AG10803 (cell line): Measurements from ENCODE around the gene FLNC.

Experiments
- DNase-seq: peaks from one replicate; pipeline ENCODE4 v3.0.0; 2010; ENCODE audit warnings: low read depth
- H3K4me3 ChIP-seq: 2 replicates; pipeline ENCODE4 v1.5.1; 2011; ENCODE audit warnings: mild to moderate bottlenecking, low read length, control low read depth
- TF ChIP-seq, protein P1 (sequence below): conservative IDR thresholded peaks from 2 replicates; pipeline ENCODE4 v1.5.1; 2011; ENCODE audit warnings: mild to moderate bottlenecking, low read length, control low read depth, inconsistent platforms

The FLNC gene

GRCh38 chr7:128804484-128804883 is 25.7 kb upstream of the FLNC start:
- TF ChIP-seq, protein P1, sequence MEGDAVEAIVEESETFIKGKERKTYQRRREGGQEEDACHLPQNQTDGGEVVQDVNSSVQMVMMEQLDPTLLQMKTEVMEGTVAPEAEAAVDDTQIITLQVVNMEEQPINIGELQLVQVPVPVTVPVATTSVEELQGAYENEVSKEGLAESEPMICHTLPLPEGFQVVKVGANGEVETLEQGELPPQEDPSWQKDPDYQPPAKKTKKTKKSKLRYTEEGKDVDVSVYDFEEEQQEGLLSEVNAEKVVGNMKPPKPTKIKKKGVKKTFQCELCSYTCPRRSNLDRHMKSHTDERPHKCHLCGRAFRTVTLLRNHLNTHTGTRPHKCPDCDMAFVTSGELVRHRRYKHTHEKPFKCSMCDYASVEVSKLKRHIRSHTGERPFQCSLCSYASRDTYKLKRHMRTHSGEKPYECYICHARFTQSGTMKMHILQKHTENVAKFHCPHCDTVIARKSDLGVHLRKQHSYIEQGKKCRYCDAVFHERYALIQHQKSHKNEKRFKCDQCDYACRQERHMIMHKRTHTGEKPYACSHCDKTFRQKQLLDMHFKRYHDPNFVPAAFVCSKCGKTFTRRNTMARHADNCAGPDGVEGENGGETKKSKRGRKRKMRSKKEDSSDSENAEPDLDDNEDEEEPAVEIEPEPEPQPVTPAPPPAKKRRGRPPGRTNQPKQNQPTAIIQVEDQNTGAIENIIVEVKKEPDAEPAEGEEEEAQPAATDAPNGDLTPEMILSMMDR, result no peak
- DNase-seq, result no peak
- no peak overlapping the region for H3K4me3 ChIP-seq

- H3K4me3 ChIP-seq, result no peak overlapping the region
- DNase-seq, result no peak
- TF ChIP-seq, protein P1, result no peak
Measured at GRCh38 chr7:128805225-128805624, 25.0 kb upstream of the FLNC start.

GRCh38 chr7:128807191-128807590 is 23.0 kb upstream of the FLNC start:
- no peak for DNase-seq
- TF ChIP-seq, protein P1, result no peak
- no peak overlapping the region for H3K4me3 ChIP-seq

DNA sequence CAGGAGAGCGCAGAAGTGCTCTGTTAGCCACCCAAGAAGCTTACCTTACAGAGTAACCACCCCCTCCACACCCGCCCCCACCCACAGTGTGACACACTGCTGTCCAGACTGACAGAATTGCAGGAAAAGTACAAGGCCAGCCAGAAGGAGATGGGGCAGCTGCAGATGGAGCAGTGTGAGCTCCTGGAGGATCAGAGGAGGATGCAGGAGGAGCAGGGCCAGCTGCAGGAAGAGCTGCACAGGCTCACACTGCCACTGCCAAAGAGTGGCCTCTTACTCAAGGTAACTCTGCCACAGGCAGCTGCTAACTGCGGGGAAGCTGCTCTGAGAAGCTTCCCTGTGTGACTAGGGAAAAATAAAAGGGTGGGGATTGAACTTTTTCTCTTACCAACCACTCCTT is 20.8 kb upstream of the FLNC start:
- TF ChIP-seq, protein P1, result no peak
- no peak overlapping the region for H3K4me3 ChIP-seq
- DNase-seq, result no peak

DNA sequence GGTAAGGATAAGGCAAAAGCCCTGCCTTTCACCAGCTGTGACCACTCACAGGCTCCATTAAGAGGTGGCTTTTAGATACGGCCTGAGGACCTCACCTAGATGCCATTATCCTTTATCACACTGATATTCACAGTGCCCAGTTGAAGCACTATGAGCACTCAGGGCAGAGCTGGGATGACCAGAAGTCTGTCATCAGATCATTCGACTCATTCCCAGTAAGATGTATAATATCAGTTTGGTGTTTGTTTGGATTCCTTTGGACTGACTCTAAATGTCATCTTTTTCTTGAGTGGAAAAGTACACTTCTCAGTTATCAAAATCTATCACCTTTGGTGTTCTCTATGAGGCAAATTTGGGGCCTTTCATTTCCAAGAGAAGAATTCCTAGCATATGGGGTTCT is 19.7 kb upstream of the FLNC start:
- no peak overlapping the region for H3K4me3 ChIP-seq
- no peak for DNase-seq
- TF ChIP-seq, protein P1, result no peak

DNA sequence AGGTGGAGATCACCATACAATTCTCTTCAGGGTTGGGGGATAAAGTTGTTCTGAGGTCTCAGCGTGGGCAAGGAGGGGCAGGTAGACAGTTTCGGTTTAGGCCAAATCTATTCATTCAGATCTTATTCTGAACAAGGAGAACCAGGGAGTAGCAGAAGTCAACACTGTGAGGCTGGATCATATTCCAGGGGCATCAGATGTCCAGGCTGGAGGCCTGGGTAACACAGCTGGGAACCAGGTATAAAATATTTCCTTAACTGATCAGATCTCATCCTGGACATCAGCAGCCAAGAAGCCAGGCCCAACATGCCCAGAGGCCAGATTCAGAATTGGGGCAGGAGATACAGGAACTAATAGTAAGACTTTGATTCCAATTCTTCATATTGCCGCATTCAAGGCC is 19.2 kb upstream of the FLNC start:
- TF ChIP-seq, protein P1, result no peak
- no peak for DNase-seq
- no peak overlapping the region for H3K4me3 ChIP-seq

DNA sequence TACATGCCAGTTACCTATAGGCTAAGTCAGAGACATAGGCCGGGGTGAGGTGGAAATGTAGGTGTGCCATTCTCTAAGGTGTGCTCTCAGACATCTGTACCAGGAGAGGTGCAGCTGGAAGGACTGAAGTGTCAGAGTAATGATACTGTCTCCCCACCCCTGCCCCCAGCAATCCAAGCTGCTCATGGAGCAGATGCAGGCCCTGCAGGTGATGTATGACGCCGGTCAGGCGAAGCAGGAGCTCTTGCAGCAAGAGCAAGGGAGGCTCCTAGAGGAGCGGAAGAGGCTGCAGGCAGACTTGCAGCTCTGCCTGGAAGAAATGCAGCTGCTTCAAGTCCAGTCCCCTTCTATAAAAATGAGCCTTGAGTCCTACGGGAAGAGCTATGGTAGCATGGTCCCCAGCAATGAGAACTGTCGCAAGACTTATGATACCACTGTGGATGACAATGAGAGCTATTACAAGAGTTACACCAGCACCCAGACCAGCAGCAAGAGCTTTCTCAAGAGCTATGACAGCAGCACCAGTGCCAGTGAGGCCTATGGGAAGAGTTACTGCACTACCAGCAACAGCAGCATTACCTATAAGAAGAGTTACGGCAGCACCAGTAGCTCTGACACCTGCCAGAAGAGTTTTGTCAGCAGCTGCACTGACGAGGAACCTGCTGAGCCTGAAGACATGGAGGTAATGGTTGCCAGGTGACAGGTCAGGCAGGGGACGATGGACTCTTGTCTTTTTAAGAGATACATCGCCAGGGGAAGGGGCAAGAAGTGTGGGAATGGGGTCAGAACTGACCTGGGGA is 18.4 kb upstream of the FLNC start:
- TF ChIP-seq, protein P1, result no peak
- no peak overlapping the region for H3K4me3 ChIP-seq
- DNase-seq, result no peak
